ENCODE measurements around the gene FOXL2. TPM values are rescaled to one million over a fixed set of nuclear protein-coding genes. Genes with fewer than 3 reads are reported as not detected.

The FOXL2 gene
- total RNA-seq, 1 donor from 2014 or later, result not detected

GRCh38 chr3:138901567-138901966 lies 45.4 kb downstream of the FOXL2 start:
- no peaks in the 10 kb centered on the region for H3K36me3 Mint-ChIP-seq
- Histone ChIP-seq H4K20me1 (ENCODE audit: low read depth) (no peaks in the 10 kb centered on the region), H2AFZ (replicated peaks) (no peak overlapping the region), H3K4me1 (no peaks in the 10 kb centered on the region), H3K4me2 (no peak overlapping the region), H3F3A (ENCODE audit: low read depth) (no peaks in the 10 kb centered on the region), H3K79me2 (ENCODE audit: low read depth) (no peaks in the 10 kb centered on the region), H3K4me3 (no peak overlapping the region), H3K9me3 (ENCODE audit: low read depth) (no peaks in the 10 kb centered on the region), H3K36me3 (no peaks in the 10 kb centered on the region), H3K27me3 (no peaks in the 10 kb centered on the region), H3K27ac (no peak overlapping the region), H3K9ac (no peak overlapping the region)
- H3K27ac Mint-ChIP-seq, result no peak overlapping the region
- H3K4me1 Mint-ChIP-seq, result no peaks in the 10 kb centered on the region
- DNase-seq (ENCODE audit: low spot score), result no peak
- no peaks in the 10 kb centered on the region for H3K9me3 Mint-ChIP-seq
- H3K4me3 Mint-ChIP-seq, result no peak overlapping the region
- peaks cover 4% of the 10 kb centered on the region for H3K27me3 Mint-ChIP-seq (ENCODE audit: insufficient read depth, low read depth)
- no peak for TF ChIP-seq EZH2 (IDR thresholded peaks at IDR 0.05)
- TF ChIP-seq, protein P1, sequence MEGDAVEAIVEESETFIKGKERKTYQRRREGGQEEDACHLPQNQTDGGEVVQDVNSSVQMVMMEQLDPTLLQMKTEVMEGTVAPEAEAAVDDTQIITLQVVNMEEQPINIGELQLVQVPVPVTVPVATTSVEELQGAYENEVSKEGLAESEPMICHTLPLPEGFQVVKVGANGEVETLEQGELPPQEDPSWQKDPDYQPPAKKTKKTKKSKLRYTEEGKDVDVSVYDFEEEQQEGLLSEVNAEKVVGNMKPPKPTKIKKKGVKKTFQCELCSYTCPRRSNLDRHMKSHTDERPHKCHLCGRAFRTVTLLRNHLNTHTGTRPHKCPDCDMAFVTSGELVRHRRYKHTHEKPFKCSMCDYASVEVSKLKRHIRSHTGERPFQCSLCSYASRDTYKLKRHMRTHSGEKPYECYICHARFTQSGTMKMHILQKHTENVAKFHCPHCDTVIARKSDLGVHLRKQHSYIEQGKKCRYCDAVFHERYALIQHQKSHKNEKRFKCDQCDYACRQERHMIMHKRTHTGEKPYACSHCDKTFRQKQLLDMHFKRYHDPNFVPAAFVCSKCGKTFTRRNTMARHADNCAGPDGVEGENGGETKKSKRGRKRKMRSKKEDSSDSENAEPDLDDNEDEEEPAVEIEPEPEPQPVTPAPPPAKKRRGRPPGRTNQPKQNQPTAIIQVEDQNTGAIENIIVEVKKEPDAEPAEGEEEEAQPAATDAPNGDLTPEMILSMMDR (IDR thresholded peaks at IDR 0.05), result no peak
- no peak for TF ChIP-seq EZH2phosphoT487 (IDR thresholded peaks at IDR 0.05)

- no peak overlapping the region for H2AFZ ChIP-seq (replicated peaks)
- Mint-ChIP-seq H3K36me3 (no peaks in the 10 kb centered on the region), H3K27me3 (ENCODE audit: insufficient read depth, low read depth) (peaks cover 4% of the 10 kb centered on the region), H3K4me1 (no peaks in the 10 kb centered on the region), H3K9me3 (no peaks in the 10 kb centered on the region), H3K27ac (no peak overlapping the region), H3K4me3 (no peak overlapping the region)
- H3K4me2 ChIP-seq, result no peak overlapping the region
- no peaks in the 10 kb centered on the region for H3K27me3 ChIP-seq
- no peaks in the 10 kb centered on the region for H3K79me2 ChIP-seq (ENCODE audit: low read depth)
- TF ChIP-seq EZH2 (IDR thresholded peaks at IDR 0.05) (no peak), EZH2phosphoT487 (IDR thresholded peaks at IDR 0.05) (no peak)
- TF ChIP-seq, protein P1 (IDR thresholded peaks at IDR 0.05), result no peak
- DNase-seq (ENCODE audit: low spot score), result no peak
- H4K20me1 ChIP-seq (ENCODE audit: low read depth), result no peaks in the 10 kb centered on the region
- no peak overlapping the region for H3K4me3 ChIP-seq
- H3K27ac ChIP-seq, result no peak overlapping the region
- H3F3A ChIP-seq (ENCODE audit: low read depth), result no peaks in the 10 kb centered on the region
- H3K9me3 ChIP-seq (ENCODE audit: low read depth), result no peaks in the 10 kb centered on the region
- H3K4me1 ChIP-seq, result no peaks in the 10 kb centered on the region
- no peak overlapping the region for H3K9ac ChIP-seq
- H3K36me3 ChIP-seq, result no peaks in the 10 kb centered on the region
Observed at GRCh38 chr3:138899351-138899991, 47.5 kb downstream of the FOXL2 start.

- Histone ChIP-seq H3K9ac (no peak overlapping the region), H3K36me3 (no peaks in the 10 kb centered on the region), H2AFZ (replicated peaks) (no peak overlapping the region), H3F3A (ENCODE audit: low read depth) (no peaks in the 10 kb centered on the region), H3K9me3 (ENCODE audit: low read depth) (no peaks in the 10 kb centered on the region), H3K4me3 (no peak overlapping the region), H3K27me3 (no peaks in the 10 kb centered on the region), H4K20me1 (ENCODE audit: low read depth) (no peaks in the 10 kb centered on the region), H3K79me2 (ENCODE audit: low read depth) (no peaks in the 10 kb centered on the region), H3K4me1 (no peaks in the 10 kb centered on the region), H3K4me2 (no peak overlapping the region), H3K27ac (no peak overlapping the region)
- no peak for DNase-seq (ENCODE audit: low spot score)
- Mint-ChIP-seq H3K27me3 (ENCODE audit: insufficient read depth, low read depth) (peaks cover 7% of the 10 kb centered on the region), H3K4me3 (no peak overlapping the region), H3K27ac (no peak overlapping the region), H3K36me3 (no peaks in the 10 kb centered on the region), H3K4me1 (no peaks in the 10 kb centered on the region), H3K9me3 (no peaks in the 10 kb centered on the region)
- TF ChIP-seq EZH2phosphoT487 (IDR thresholded peaks at IDR 0.05), result no peak
- TF ChIP-seq, protein P1 (IDR thresholded peaks at IDR 0.05), result no peak
- no peak for TF ChIP-seq EZH2 (IDR thresholded peaks at IDR 0.05)
Observed at GRCh38 chr3:138898708-138899107, 48.2 kb downstream of the FOXL2 start.

All from neural progenitor cell (in vitro differentiated cells).